GM12874 (cell line): ENCODE results near the gene ERCC6.

Experiments used
- CTCF ChIP-seq: IDR thresholded peaks from 2 replicates; pipeline ENCODE4 v1.5.1; 2011; ENCODE audit warnings: low read depth, mild to moderate bottlenecking, control low read depth, low read length, moderate library complexity; ENCODE audit not compliant: insufficient read depth

The ERCC6 gene

GRCh38 chr10:49559476-49559875 lies 20.6 kb upstream of the ERCC6 start:
- TF ChIP-seq CTCF = no peak

- TF ChIP-seq CTCF = no peak
Observed at GRCh38 chr10:49558190-49558589, 19.3 kb upstream of the ERCC6 start.

GRCh38 chr10:49557681-49558080 lies 18.8 kb upstream of the ERCC6 start:
- TF ChIP-seq CTCF = no peak

GRCh38 chr10:49556723-49557122 lies 17.8 kb upstream of the ERCC6 start:
- no peak for TF ChIP-seq CTCF

GRCh38 chr10:49552277-49552676 lies 13.4 kb upstream of the ERCC6 start:
- no peak for TF ChIP-seq CTCF

- TF ChIP-seq CTCF = no peak
Observed at GRCh38 chr10:49550563-49550962, 11.6 kb upstream of the ERCC6 start.

GRCh38 chr10:49549640-49550346 lies 10.9 kb upstream of the ERCC6 start:
- no peak for TF ChIP-seq CTCF
